ENCODE measurements around the gene RDX.

RDX gene

GRCh38 chr11:110172468-110173065 is 123.8 kb downstream of the RDX start:
- peak; percentile 56 for DNase-seq (ENCODE audit: low spot score)

- DNase-seq (ENCODE audit: low spot score): no peak
Observed at GRCh38 chr11:110169738-110170137, 126.7 kb downstream of the RDX start.

GRCh38 chr11:110168033-110168803 is 128.2 kb downstream of the RDX start:
- no peak for DNase-seq (ENCODE audit: low spot score)

DNA sequence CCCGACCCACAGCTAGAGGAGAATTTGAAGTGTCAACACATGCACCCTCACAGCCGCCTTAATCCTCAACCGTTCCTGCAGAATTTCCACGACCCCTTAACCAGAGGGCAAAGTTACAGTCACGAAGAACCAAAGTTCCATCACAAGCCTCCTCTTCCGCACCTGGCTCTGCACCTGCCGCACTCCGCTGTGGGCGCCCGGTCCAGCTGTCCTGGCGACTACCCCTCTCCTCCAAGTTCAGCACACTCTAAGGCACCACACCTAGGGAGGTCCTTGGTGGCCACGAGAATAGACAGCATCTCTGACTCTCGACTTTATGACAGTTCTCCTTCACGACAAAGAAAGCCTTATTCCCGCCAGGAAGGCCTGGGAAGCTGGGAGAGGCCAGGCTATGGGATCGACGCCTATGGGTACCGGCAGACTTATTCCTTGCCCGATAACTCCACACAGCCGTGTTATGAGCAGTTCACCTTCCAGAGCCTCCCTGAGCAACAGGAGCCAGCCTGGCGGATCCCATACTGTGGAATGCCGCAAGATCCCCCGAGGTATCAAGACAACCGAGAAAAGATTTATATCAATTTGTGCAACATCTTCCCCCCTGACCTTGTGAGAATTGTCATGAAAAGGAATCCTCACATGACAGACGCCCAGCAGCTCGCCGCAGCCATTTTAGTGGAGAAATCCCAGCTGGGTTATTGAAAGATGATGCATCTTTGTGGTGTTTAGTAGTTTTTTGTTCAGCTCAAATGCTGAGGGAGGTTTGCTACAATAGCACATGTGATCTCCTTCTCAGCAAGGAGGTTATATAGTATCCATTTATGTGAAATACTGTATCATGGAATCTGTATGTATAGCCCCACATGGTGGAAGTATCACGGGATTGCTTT is 131.1 kb downstream of the RDX start:
- no peak for DNase-seq (ENCODE audit: low spot score)

GRCh38 chr11:110162216-110162615 is 134.2 kb downstream of the RDX start:
- DNase-seq (ENCODE audit: low spot score): no peak

GRCh38 chr11:110161061-110161460 is 135.4 kb downstream of the RDX start:
- DNase-seq (ENCODE audit: low spot score): no peak

GRCh38 chr11:110160437-110160836 is 136.0 kb downstream of the RDX start:
- no peak for DNase-seq (ENCODE audit: low spot score)

DNA sequence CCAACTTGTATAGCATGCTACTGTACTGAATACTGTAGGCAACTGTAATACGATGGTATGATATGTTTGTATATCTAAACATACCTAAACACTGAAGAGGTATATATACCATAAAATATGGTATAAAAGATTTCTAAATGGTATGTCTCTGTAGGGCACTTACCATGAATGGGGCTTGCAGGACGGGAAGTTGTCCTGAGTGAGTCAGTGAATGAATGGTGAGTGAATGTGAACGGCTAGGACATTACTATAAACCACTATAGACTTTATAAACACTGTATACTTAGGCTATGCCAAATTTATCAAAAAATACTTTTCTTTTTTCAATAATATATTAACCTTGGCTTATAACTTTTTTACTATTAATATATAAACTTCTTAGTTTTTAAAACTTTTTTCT is 136.4 kb downstream of the RDX start:
- no peak for DNase-seq (ENCODE audit: low spot score)

GRCh38 chr11:110159476-110159875 is 136.9 kb downstream of the RDX start:
- DNase-seq (ENCODE audit: low spot score): no peak

DNA sequence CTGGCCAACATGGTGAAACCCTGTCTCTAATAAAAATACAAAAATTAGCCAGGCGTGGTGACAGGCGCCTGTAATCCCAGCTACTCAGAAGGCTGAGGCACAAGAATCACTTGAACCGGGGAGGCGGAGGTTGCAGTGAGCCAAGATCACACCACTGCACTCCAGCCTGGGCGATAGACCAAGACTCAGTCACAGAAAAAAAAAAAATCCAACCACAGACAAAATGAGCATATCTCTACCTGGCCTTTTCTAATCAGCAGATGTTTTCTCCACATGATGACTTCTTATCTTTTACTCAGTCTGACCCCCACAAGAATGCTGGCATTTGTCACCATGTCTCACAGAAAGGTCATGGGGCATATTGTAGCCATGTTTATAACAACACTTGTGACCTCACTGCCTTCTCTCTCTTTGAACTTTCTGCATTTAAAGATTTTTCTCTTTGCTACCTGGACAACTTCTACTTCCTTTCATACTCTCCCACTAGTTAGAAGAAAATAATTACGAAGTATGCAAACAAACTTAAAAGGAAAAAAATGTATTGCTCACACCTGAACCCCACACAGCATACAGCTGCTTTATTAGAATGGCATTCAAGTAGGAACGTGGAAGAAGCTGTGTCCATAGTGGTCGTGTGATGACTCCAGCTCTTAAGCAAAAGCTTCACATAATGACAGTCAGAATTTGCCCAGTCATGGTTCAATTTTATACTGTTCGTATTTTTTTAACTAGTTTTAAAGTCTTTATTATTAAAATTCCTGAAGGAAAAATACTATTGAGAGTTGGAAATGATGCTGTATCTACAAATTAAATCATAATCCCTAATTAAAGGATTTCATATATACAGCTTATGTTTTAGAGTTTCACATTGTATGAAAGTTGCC is 137.9 kb downstream of the RDX start:
- DNase-seq (ENCODE audit: low spot score): no peak

DNA sequence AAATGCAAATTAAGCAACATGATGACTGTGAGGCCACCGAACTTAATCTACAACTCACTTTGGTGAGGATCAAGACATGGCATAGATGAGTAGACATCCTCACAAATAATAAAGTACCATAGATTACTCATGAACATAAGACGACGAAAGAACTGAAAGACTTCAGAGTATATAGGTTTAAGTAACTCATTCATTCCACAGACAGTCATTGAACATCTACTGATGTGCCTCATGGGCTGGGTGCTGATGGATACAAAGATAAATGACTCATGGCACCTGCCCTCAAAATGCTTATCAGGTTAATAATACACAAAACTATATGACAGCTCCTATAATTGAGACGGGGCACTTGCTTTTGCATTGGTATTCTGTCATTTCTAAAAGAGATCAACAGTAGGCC is 139.9 kb downstream of the RDX start:
- DNase-seq (ENCODE audit: low spot score): no peak

DNA sequence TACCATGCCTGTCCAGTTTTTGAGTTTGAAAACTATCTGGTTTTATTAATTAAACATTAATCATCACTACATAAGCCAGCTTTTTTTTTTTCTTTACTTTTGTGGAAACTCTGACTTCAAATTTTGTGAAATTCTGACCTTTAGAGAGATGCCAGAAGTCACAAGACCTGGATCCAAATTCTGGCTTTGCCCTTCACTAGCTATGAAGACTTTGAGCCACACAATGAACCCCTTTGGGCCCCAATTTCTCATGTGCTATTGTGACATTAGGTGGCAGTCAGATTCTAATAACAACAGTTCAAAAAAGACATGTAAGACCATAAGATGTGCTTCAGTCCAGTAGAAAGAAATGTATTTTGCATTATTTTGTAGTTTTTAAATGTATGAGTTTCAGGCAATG is 142.9 kb downstream of the RDX start:
- no peak for DNase-seq (ENCODE audit: low spot score)

DNA sequence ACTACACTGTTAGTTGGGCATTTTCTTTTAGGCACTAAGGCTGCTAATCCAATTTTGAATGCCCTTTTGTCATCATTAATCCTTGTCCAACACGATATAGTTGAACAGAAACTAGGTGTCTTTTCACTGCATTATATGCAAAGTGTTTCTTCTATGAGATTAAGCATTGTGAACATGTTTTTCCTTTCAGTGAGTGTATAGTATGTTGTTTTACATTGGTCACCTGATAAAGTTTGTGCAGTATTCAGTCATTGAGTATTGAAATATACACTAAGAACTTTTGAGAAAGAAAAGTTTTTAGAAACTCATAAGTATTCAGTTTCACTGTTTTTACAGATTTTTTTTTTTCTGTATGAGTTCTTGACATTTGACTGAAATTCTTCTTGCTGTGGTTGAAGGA is 144.2 kb downstream of the RDX start:
- DNase-seq (ENCODE audit: low spot score): no peak

- DNase-seq (ENCODE audit: low spot score): no peak
Observed at GRCh38 chr11:110148775-110149744, 147.4 kb downstream of the RDX start.

DNA sequence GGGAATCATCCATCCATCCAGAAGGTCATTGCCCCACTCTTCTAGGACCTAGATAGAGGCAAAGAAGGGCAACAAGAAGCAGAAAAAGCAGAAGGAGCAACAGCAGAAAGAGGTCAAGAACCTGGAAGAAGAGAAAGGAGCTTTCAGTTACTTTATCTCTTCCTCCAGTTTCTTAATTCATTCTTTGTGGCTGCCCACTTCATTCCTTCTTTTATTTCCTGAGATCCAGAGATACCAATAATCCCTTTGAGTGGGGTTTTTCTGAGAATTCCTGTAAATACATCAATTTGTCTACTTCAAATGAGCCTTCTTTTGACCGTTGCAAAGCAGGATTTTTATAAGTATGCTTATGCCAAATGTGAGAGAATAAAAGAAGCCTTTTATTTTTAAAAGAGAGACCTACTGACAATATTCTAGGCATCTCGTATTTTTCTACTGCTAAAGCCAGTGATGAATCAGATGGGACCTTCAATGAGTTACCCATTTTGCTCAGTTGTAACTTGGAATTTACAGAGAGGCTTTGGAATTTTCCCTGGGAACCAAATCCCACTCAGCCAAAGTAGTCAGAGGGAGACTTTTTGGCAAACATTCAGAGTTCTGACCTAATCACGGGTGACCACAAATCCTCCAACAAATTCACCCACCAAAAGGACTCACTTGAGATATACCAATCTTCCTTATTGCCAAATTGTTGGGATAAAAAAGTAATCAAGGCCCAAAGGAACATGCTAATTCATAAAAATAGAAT is 148.3 kb downstream of the RDX start:
- DNase-seq (ENCODE audit: low spot score): no peak

- no peak for DNase-seq (ENCODE audit: low spot score)
Observed at GRCh38 chr11:110141812-110142211, 154.6 kb downstream of the RDX start.

DNA sequence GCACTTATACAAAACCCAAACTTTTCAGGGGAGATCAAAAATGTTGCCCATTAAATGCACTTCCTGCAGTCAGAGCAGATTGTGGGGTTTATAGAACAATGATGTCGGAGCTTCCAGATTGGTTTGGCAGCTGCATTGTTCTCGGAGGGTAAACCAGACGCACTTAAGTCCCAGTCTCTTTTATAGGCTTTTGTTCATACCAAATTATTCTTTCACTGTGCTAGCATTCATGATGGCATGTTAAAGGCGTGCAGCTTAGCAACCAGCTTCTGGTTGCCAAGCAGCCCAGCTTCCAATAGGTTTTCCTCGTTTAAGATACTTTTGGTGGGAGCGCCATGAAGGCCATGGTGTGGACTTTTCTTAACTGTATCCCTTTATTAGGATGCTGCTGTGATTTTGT is 162.3 kb downstream of the RDX start:
- peak; percentile 58 for DNase-seq (ENCODE audit: low spot score)

DNA sequence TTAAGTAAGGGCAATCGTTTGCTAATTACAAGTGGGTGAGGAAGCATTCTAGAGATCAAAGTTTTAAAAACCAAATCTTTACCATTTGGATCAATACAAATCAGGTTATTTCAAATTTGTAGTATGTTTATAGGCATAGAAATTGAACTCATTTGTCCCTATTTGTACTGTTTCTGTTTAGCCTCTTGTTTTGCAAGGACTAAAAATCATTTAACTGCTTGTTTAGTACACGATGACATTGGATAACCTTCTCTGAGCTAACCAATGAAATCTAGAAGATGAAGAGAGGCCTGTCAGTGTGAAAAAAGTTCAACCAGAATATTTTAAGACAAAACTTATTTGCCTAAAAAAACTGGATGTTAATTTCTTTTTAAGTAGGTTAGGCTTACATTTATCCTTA is 163.3 kb downstream of the RDX start:
- DNase-seq (ENCODE audit: low spot score): no peak

GRCh38 chr11:110131386-110132123 is 164.9 kb downstream of the RDX start:
- peak; percentile 21 for DNase-seq (ENCODE audit: low spot score)

Data from Ammon's horn (tissue), 1 donor.